Measurements from ENCODE around the gene PROB1. TPM values are rescaled to one million over a fixed set of nuclear protein-coding genes. Genes with fewer than 3 reads are reported as not detected.

The PROB1 gene
- total and polyA plus RNA-seq, 9 of the 15 experiments (the other 6 are each of a cell fraction or from before 2014, with no cell fraction given), result 0.01 to 1.8 (median 0.47) TPM

GRCh38 chr5:139384591-139385051 lies 10.3 kb downstream of the PROB1 start:
- Histone ChIP-seq H3K9ac (ENCODE audit: insufficient read depth in 1 of 2, low read depth in 2 of 2, low read length in 2 of 2) (peak overlapping the region; percentile 51 to 91), H3K4me1 (replicated peaks in 1 of 2; ENCODE audit: control insufficient read depth in 2 of 2, insufficient read depth in 2 of 2, low read length in 2 of 2) (peaks cover 26 to 64% of the 10 kb centered on the region in 2 experiments; a peak in 4 of 5 replicates), H3K4me2 (ENCODE audit: insufficient read depth, low read length) (peak overlapping the region; percentile 63), H3K4me3 (peak overlapping the region; percentile 24), H3K9me1 (ENCODE audit: control insufficient read depth, insufficient read depth, low read length) (no peaks in the 10 kb centered on the region), H3K36me3 (ENCODE audit: control insufficient read depth, insufficient read depth, low read length) (no peaks in the 10 kb centered on the region), H2AFZ (ENCODE audit: low read depth, low read length) (peak overlapping the region; percentile 78), H3K9me3 (replicated peaks; ENCODE audit: control insufficient read depth, insufficient read depth, low read depth, low read length) (no peaks in the 10 kb centered on the region; the same call in 1 of the 2 replicates), H3K79me2 (ENCODE audit: control insufficient read depth, insufficient read depth, low read length) (no peaks in the 10 kb centered on the region), H3K27me3 (ENCODE audit: control insufficient read depth in 2 of 2, insufficient read depth in 2 of 2, low read length in 2 of 2) (no peaks in the 10 kb centered on the region), H3K27ac (ENCODE audit: extremely low read depth, low read depth, low read length) (peak overlapping the region; percentile 21; the same call in 1 of the 3 replicates), H4K20me1 (replicated peaks; ENCODE audit: control insufficient read depth, insufficient read depth, low read length) (no peaks in the 10 kb centered on the region)
- WGBS (ENCODE audit: insufficient coverage, low coverage, missing lambda C conversion rate), result 26% methylated on average over 9 of the region's 9 CpGs
- in situ Hi-C loops (cut with MboI), result no loop called here
- ATAC-seq, result peak; percentile 46
- FAIRE-seq, result no peak
- ChIA-PET POLR2A (interaction anchor here (0.6 to 1.6 kb wide), 6 partner anchors 18 to 204 kb away, joined by 3 to 5 read pairs (median 3); no protein-coding TSS in a partner anchor), CTCF (ENCODE audit: low intra/inter-chr PET ratio) (interaction anchor here (0.7 to 0.9 kb wide), 2 partner anchors 120 to 129 kb away, joined by 3 read pairs; no protein-coding TSS in a partner anchor)
- TF ChIP-seq ATF1 (CRISPR knock-in tag; IDR thresholded peaks at IDR 0.05) (no peak), ATF1 (tag; IDR thresholded peaks at IDR 0.05) (0 out of 2 replicates have a peak, but pooled peaks have one; percentile 2), ZBTB11 (CRISPR knock-in tag; IDR thresholded peaks at IDR 0.05) (0 out of 6 replicates have a peak, but pooled peaks of 1 of the 3 experiments have one; percentile 19), SIN3A (IDR thresholded peaks at IDR 0.05; ENCODE audit: borderline replicate concordance in 2 of 2, control insufficient read depth in 1 of 2, low read depth in 2 of 2, low read length in 2 of 2) (0 out of 4 replicates have a peak, but pooled peaks of 1 of the 2 experiments have one; percentile 3), IRF2 (CRISPR knock-in tag; IDR thresholded peaks at IDR 0.05) (no peak), SMAD1 (IDR thresholded peaks at IDR 0.05; ENCODE audit: low read depth, low read length, partially characterized antibody) (no peak), ZNF280B (CRISPR knock-in tag; IDR thresholded peaks at IDR 0.05) (no peak), FOXO4 (CRISPR knock-in tag; IDR thresholded peaks at IDR 0.05) (no peak), KAT7 (CRISPR knock-in tag; IDR thresholded peaks at IDR 0.05; ENCODE audit: borderline replicate concordance) (0 out of 2 replicates have a peak, but pooled peaks have one; percentile 31), HDAC6 (IDR thresholded peaks at IDR 0.05; ENCODE audit: low read depth, low read length) (no peak), KDM4B (IDR thresholded peaks at IDR 0.05; ENCODE audit: borderline replicate concordance in 2 of 2, low read depth in 1 of 2) (no peak)
- no peak for DNase-seq (ENCODE audit: extremely low read depth in 1 of 4, low spot score in 3 of 4)
- BruUV-seq (replicated peaks), result no TSS peak
- intact Hi-C loops (cut with micrococcal nuclease), result loop anchor here (1.0 to 2.0 kb wide), 2 partner anchors 18 to 38 kb away; no protein-coding TSS in a partner anchor
